HG02763 (cell line): ENCODE data around the gene ZNF121.

ENCODE experiments used
- ATAC-seq: cut with Tn5 transposase; IDR thresholded peaks from one replicate; pipeline ENCODE4 v1.9.1; 2021; ENCODE audit warnings: mild to moderate bottlenecking, moderate library complexity; ENCODE audit not compliant: unreplicated experiment

ZNF121 gene

GRCh38 chr19:9538183-9539058 lies 45.9 kb downstream of the ZNF121 start, which contains the start of gene ZNF426:
TSS of gene ZNF426 (minus strand) at chr19:9538645. CDS start at chr19:9536232, 2,413 bp downstream.
- ATAC-seq = peak; percentile 44

GRCh38 chr19:9535934-9536333 lies 48.4 kb downstream of the ZNF121 start:
- no peak for ATAC-seq

- no peak for ATAC-seq
Measured at GRCh38 chr19:9531933-9532332, 52.4 kb downstream of the ZNF121 start.

- no peak for ATAC-seq
Measured at GRCh38 chr19:9528757-9529336, 55.5 kb downstream of the ZNF121 start.

GRCh38 chr19:9523885-9524474 lies 60.3 kb downstream of the ZNF121 start:
- no peak for ATAC-seq
